Naive thymus-derived CD4-positive, alpha-beta T cell (primary cell): ENCODE results near the gene SMYD2. TPM values are rescaled to one million over a fixed set of nuclear protein-coding genes. Genes with fewer than 3 reads are reported as not detected.

Experiments used
- ATAC-seq: fragments of 150-1000 bp; cut with Tn5 transposase; 2 replicates; pipeline ENCODE4 v1.10.0; 2021; ENCODE audit warnings: mild to moderate bottlenecking, moderate library complexity
- CTCF ChIA-PET: fragments of 350-600 bp; sonication (Branson Sonifier 250); formaldehyde crosslinking; loops from one replicate; lab custom pipeline; 2021; ENCODE audit warnings: antibody characterized with exemption; lab: Charles Lee
- POLR2A ChIA-PET: fragments of 350-600 bp; sonication (Branson Sonifier 250); formaldehyde crosslinking; loops from one replicate; lab custom pipeline; 2021; ENCODE audit warnings: antibody characterized with exemption, inconsistent platforms; lab: Charles Lee
- DNase-seq, 9 donors: peaks; one replicate each; pipeline versions ENCODE4 v3.0.0 to v3.0.0-alpha.2; 2020 to 2022; ENCODE audit warnings: mixed read lengths in 1 of 9
- H3K27ac ChIP-seq: one replicate; pipeline ENCODE4 v1.7.0; 2013; ENCODE audit warnings: mild to moderate bottlenecking, low read depth, low read length, moderate library complexity
- H3K27me3 ChIP-seq, 2 donors: one replicate each; pipeline ENCODE4 v1.7.0; 2013; ENCODE audit warnings: low read length in 2 of 2, mild to moderate bottlenecking in 2 of 2, moderate library complexity in 2 of 2; ENCODE audit not compliant: control insufficient read depth in 2 of 2, insufficient read depth in 2 of 2
- H3K36me3 ChIP-seq, 3 experiments: 1 replicate in 2 of 3; 2 replicates in 1 of 3; pipeline ENCODE4 v1.7.0; 2013; ENCODE audit warnings: low read length in 3 of 3, mild to moderate bottlenecking in 3 of 3, moderate library complexity in 1 of 3; ENCODE audit not compliant: insufficient read depth in 3 of 3, control insufficient read depth in 2 of 3
- H3K4me1 ChIP-seq, 2 donors: one replicate each; pipeline ENCODE4 v1.7.0; 2013; ENCODE audit warnings: low read length in 2 of 2, mild to moderate bottlenecking in 2 of 2, moderate library complexity in 1 of 2; ENCODE audit not compliant: control insufficient read depth in 2 of 2, insufficient read depth in 2 of 2
- H3K4me3 ChIP-seq: 2 replicates; pipeline ENCODE4 v1.7.0; 2013; ENCODE audit warnings: mild to moderate bottlenecking, low read length
- H3K9me3 ChIP-seq, 3 experiments: 1 replicate in 2 of 3; 2 replicates in 1 of 3; pipeline ENCODE4 v1.7.0; 2013; ENCODE audit warnings: low read length in 3 of 3; ENCODE audit not compliant: control insufficient read depth in 2 of 3
- H3K27ac Mint-ChIP-seq, 9 donors: one replicate each; pipeline ENCODE4 v1.8.0; 2020 to 2022; ENCODE audit warnings: mixed read lengths in 9 of 9, mild to moderate bottlenecking in 8 of 9, moderate library complexity in 5 of 9, inconsistent platforms in 2 of 9
- H3K27me3 Mint-ChIP-seq, 5 donors: one replicate each; pipeline ENCODE4 v1.8.0; 2021 to 2022; ENCODE audit warnings: mixed read lengths in 5 of 5, mild to moderate bottlenecking in 1 of 5
- H3K36me3 Mint-ChIP-seq, 5 donors: one replicate each; pipeline ENCODE4 v1.8.0; 2020 to 2022; ENCODE audit warnings: mixed read lengths in 5 of 5, mild to moderate bottlenecking in 3 of 5, inconsistent platforms in 1 of 5
- H3K4me1 Mint-ChIP-seq, 7 donors: one replicate each; pipeline ENCODE4 v1.8.0; 2020 to 2022; ENCODE audit warnings: mixed read lengths in 7 of 7, mild to moderate bottlenecking in 3 of 7, inconsistent platforms in 1 of 7
- H3K4me3 Mint-ChIP-seq, 10 donors: one replicate each; pipeline ENCODE4 v1.8.0; 2020 to 2022; ENCODE audit warnings: mild to moderate bottlenecking in 10 of 10, mixed read lengths in 10 of 10, moderate library complexity in 6 of 10, inconsistent platforms in 2 of 10
- H3K9me3 Mint-ChIP-seq, 11 donors: one replicate each; pipeline ENCODE4 v1.8.0; 2020 to 2022; ENCODE audit warnings: mixed read lengths in 11 of 11, mild to moderate bottlenecking in 4 of 11, inconsistent platforms in 1 of 11, moderate library complexity in 1 of 11
- intact Hi-C, 2 donors: fragments of 100-400 bp; cut with micrococcal nuclease; formaldehyde crosslinking; loops; one replicate each; pipeline ENCODE4 v1.15.1; 2023
- polyA plus RNA-seq, 2 donors: library from polyadenylated mRNA; unstranded; fragments of 300-500 nt; fragmentation: Illumina TruSeq; gene quantifications; one replicate each; pipeline ENCODE4 v1.2.3, GENCODE V29; 2021
- total RNA-seq, 6 experiments: library from RNA in 5 of 6; stranded (reverse) in 5 of 6; gene quantifications; 1 replicate in 5 of 6; 2 replicates in 1 of 6; pipeline ENCODE4 v1.2.3 and lab custom pipeline; 2021 to 2026

The SMYD2 gene
- total and polyA plus RNA-seq, 7 experiments from 2014 or later: 24.3 to 55.0 (median 34.7) TPM

- POLR2A ChIA-PET: interaction anchor here (0.7 kb wide), 1 partner anchor 18 kb away, joined by 3 read pairs; no protein-coding TSS in a partner anchor
- H3K27me3 Mint-ChIP-seq: peaks cover 0 to 4% (median 0%) of the 10 kb centered on the region in 5 donors
Observed at GRCh38 chr1:214379236-214379970, 98.4 kb downstream of the SMYD2 start.

GRCh38 chr1:214380396-214380795, 99.4 kb downstream of the SMYD2 start:
- POLR2A ChIA-PET: interaction anchor here (0.7 kb wide), 1 partner anchor 19 kb away, joined by 3 read pairs; no protein-coding TSS in a partner anchor
- H3K4me1 Mint-ChIP-seq: peaks cover 0 to 3% (median 0%) of the 10 kb centered on the region in 7 donors
- H3K27ac Mint-ChIP-seq: no peak overlapping the region
- CTCF ChIA-PET: no interaction called here
- Histone ChIP-seq H3K27ac (no peak overlapping the region), H3K4me3 (no peak overlapping the region), H3K36me3 (no peaks in the 10 kb centered on the region), H3K27me3 (no peaks in the 10 kb centered on the region), H3K4me1 (no peaks in the 10 kb centered on the region), H3K9me3 (no peaks in the 10 kb centered on the region)
- intact Hi-C loops: no loop called here
- DNase-seq: no peak
- H3K27me3 Mint-ChIP-seq: peaks cover 0 to 4% (median 0%) of the 10 kb centered on the region in 5 donors
- no peaks in the 10 kb centered on the region for H3K9me3 Mint-ChIP-seq
- ATAC-seq: no peak
- no peak overlapping the region for H3K4me3 Mint-ChIP-seq
- peaks cover 0 to 6% (median 0%) of the 10 kb centered on the region in 5 donors for H3K36me3 Mint-ChIP-seq

More at GRCh38 chr1:214379236-214379970, 98.4 kb downstream of the SMYD2 start:
- CTCF ChIA-PET: no interaction called here
- Histone ChIP-seq H3K27ac (no peak overlapping the region), H3K27me3 (no peaks in the 10 kb centered on the region), H3K4me3 (no peak overlapping the region), H3K36me3 (no peaks in the 10 kb centered on the region), H3K9me3 (no peaks in the 10 kb centered on the region), H3K4me1 (no peaks in the 10 kb centered on the region)
- no peak overlapping the region for H3K27ac Mint-ChIP-seq
- H3K36me3 Mint-ChIP-seq: peaks cover 0 to 6% (median 0%) of the 10 kb centered on the region in 5 donors
- ATAC-seq: no peak
- no peaks in the 10 kb centered on the region for H3K9me3 Mint-ChIP-seq
- intact Hi-C loops: no loop called here
- H3K4me3 Mint-ChIP-seq: no peak overlapping the region
- no peak for DNase-seq
- peaks cover 0 to 3% (median 0%) of the 10 kb centered on the region in 7 donors for H3K4me1 Mint-ChIP-seq

- Mint-ChIP-seq H3K36me3 (peaks cover 0 to 7% (median 0%) of the 10 kb centered on the region in 5 donors), H3K27me3 (peaks cover 0 to 3% (median 0%) of the 10 kb centered on the region in 5 donors), H3K4me3 (no peak overlapping the region), H3K4me1 (peaks cover 0 to 6% (median 0%) of the 10 kb centered on the region in 7 donors), H3K9me3 (no peaks in the 10 kb centered on the region), H3K27ac (no peak overlapping the region)
- Histone ChIP-seq H3K27me3 (no peaks in the 10 kb centered on the region), H3K27ac (no peak overlapping the region), H3K4me1 (no peaks in the 10 kb centered on the region), H3K36me3 (no peaks in the 10 kb centered on the region), H3K9me3 (no peaks in the 10 kb centered on the region), H3K4me3 (no peak overlapping the region)
- CTCF ChIA-PET: no interaction called here
- no peak for DNase-seq
- ATAC-seq: no peak
- POLR2A ChIA-PET: no interaction called here
- intact Hi-C loops: no loop called here
Observed at GRCh38 chr1:214380986-214381695, 100.2 kb downstream of the SMYD2 start.

GRCh38 chr1:214383381-214384372, 102.7 kb downstream of the SMYD2 start:
- Mint-ChIP-seq H3K27me3 (no peaks in the 10 kb centered on the region), H3K36me3 (peaks cover 0 to 12% (median 0%) of the 10 kb centered on the region in 5 donors), H3K9me3 (no peaks in the 10 kb centered on the region), H3K4me1 (peaks cover 0 to 16% (median 0%) of the 10 kb centered on the region in 7 donors), H3K4me3 (no peak overlapping the region), H3K27ac (no peak overlapping the region)
- Histone ChIP-seq H3K27ac (no peak overlapping the region), H3K4me3 (no peak overlapping the region), H3K9me3 (no peaks in the 10 kb centered on the region), H3K27me3 (no peaks in the 10 kb centered on the region), H3K36me3 (no peaks in the 10 kb centered on the region), H3K4me1 (no peaks in the 10 kb centered on the region)
- ATAC-seq: no peak
- intact Hi-C loops: no loop called here
- DNase-seq: no peak
- ChIA-PET POLR2A (no interaction called here), CTCF (no interaction called here)

- Histone ChIP-seq H3K4me3 (no peak overlapping the region), H3K36me3 (no peaks in the 10 kb centered on the region), H3K27ac (no peak overlapping the region), H3K27me3 (no peaks in the 10 kb centered on the region), H3K4me1 (no peaks in the 10 kb centered on the region), H3K9me3 (no peaks in the 10 kb centered on the region)
- Mint-ChIP-seq H3K27me3 (no peaks in the 10 kb centered on the region), H3K27ac (peak overlapping the region in 1 of 9 donors; percentile 8), H3K4me3 (no peak overlapping the region), H3K4me1 (peaks cover 0 to 20% (median 0%) of the 10 kb centered on the region in 7 donors), H3K9me3 (no peaks in the 10 kb centered on the region), H3K36me3 (peaks cover 0 to 12% (median 0%) of the 10 kb centered on the region in 5 donors)
- DNase-seq: no peak
- CTCF ChIA-PET: no interaction called here
- POLR2A ChIA-PET: no interaction called here
- ATAC-seq: no peak
- intact Hi-C loops: loop anchor here in 1 of 2 donors (5.0 kb wide), 1 partner anchor 43 kb away; no protein-coding TSS in a partner anchor
Observed at GRCh38 chr1:214384373-214385079, 103.6 kb downstream of the SMYD2 start.
